HT1080 (cell line): ENCODE measurements around the gene CPSF3. TPM values are rescaled to one million over a fixed set of nuclear protein-coding genes. Genes with fewer than 3 reads are reported as not detected.
A peak's percentile ranks its signal among the peaks of the same experiment; 100 is the strongest.
"Not testable (repeated sequence)": the region's sequence is repeated elsewhere in the genome, so short reads cannot be mapped to it uniquely, and the experiment has no call there.

ENCODE experiments used
- DNase-seq: peaks from one replicate; pipeline ENCODE4 v3.0.0-alpha.2; 2015; ENCODE audit warnings: low read depth
- total RNA-seq: library from RNA; depleted of rRNA; stranded (reverse); fragments of >200 nt; shearing (Covaris generic); gene quantifications from 2 replicates; pipeline ENCODE4 v1.2.3, GENCODE V29; 2014; rRNA removed

Gene CPSF3
- total RNA-seq, 1 experiment from 2014 or later: 108 TPM

GRCh38 chr2:9498210-9498609, 74.8 kb downstream of the CPSF3 start:
- peak; percentile 15 for DNase-seq

- DNase-seq: no peak
Observed at GRCh38 chr2:9508931-9509330, 85.5 kb downstream of the CPSF3 start.

- DNase-seq: not testable (repeated sequence)
Observed at GRCh38 chr2:9513946-9514345, 90.5 kb downstream of the CPSF3 start.

- no peak for DNase-seq
Observed at GRCh38 chr2:9517118-9517782, 93.8 kb downstream of the CPSF3 start.

GRCh38 chr2:9518163-9518562, 94.7 kb downstream of the CPSF3 start:
- no peak for DNase-seq

- DNase-seq: no peak
Observed at GRCh38 chr2:9518780-9519179, 95.3 kb downstream of the CPSF3 start.

- DNase-seq: peak; percentile 32
Observed at GRCh38 chr2:9519250-9519649, 95.8 kb downstream of the CPSF3 start.

Other genes starting within 250 kb of the CPSF3 start
- 16.2 and 24.0 TPM in 2 replicates for gene ASAP2, start 216.8 kb upstream of the CPSF3 start, total RNA-seq
- gene ITGB1BP1, start 126 bp upstream of the CPSF3 start, total RNA-seq: 94.0 and 123 TPM in 2 replicates
- 11.3 and 11.4 TPM in 2 replicates for gene IAH1, start 50.9 kb downstream of the CPSF3 start, total RNA-seq
- 33.0 and 38.3 TPM in 2 replicates for gene ADAM17, start 132.2 kb downstream of the CPSF3 start, total RNA-seq
- 446 and 533 TPM in 2 replicates for gene YWHAQ, start 207.3 kb downstream of the CPSF3 start, total RNA-seq